HG03135 (cell line): Measurements from ENCODE around the gene TMEM178B.

Experiments
- ATAC-seq: cut with Tn5 transposase; IDR thresholded peaks from one replicate; pipeline ENCODE4 v1.9.1; 2021; ENCODE audit warnings: mild to moderate bottlenecking, moderate library complexity; ENCODE audit not compliant: unreplicated experiment

Gene TMEM178B

GRCh38 chr7:141349338-141349737 is 275.5 kb downstream of the TMEM178B start:
- no peak for ATAC-seq

GRCh38 chr7:141349804-141350203 is 275.9 kb downstream of the TMEM178B start:
- ATAC-seq, result no peak

GRCh38 chr7:141351175-141351574 is 277.3 kb downstream of the TMEM178B start:
- no peak for ATAC-seq

- ATAC-seq, result no peak
Measured at GRCh38 chr7:141352955-141353354, 279.1 kb downstream of the TMEM178B start.

GRCh38 chr7:141354251-141354650 is 280.4 kb downstream of the TMEM178B start:
- no peak for ATAC-seq

- ATAC-seq, result no peak
Measured at GRCh38 chr7:141355032-141355431, 281.2 kb downstream of the TMEM178B start.

- ATAC-seq, result no peak
Measured at GRCh38 chr7:141356161-141356560, 282.3 kb downstream of the TMEM178B start.

- no peak for ATAC-seq
Measured at GRCh38 chr7:141358386-141358785, 284.5 kb downstream of the TMEM178B start.

GRCh38 chr7:141359262-141359661 is 285.4 kb downstream of the TMEM178B start:
- no peak for ATAC-seq

GRCh38 chr7:141359740-141360415 is 286.0 kb downstream of the TMEM178B start:
- no peak for ATAC-seq

GRCh38 chr7:141360416-141360760 is 286.5 kb downstream of the TMEM178B start:
- ATAC-seq, result no peak

- no peak for ATAC-seq
Measured at GRCh38 chr7:141360803-141361202, 286.9 kb downstream of the TMEM178B start.

- ATAC-seq, result no peak
Measured at GRCh38 chr7:141361479-141361878, 287.6 kb downstream of the TMEM178B start.

- ATAC-seq, result no peak
Measured at GRCh38 chr7:141361960-141362359, 288.1 kb downstream of the TMEM178B start.

GRCh38 chr7:141362580-141363435 is 288.9 kb downstream of the TMEM178B start:
- ATAC-seq, result no peak

GRCh38 chr7:141363748-141364147 is 289.9 kb downstream of the TMEM178B start:
- no peak for ATAC-seq

GRCh38 chr7:141366091-141366621 is 292.3 kb downstream of the TMEM178B start:
- no peak for ATAC-seq

- no peak for ATAC-seq
Measured at GRCh38 chr7:141369422-141369821, 295.6 kb downstream of the TMEM178B start.

- ATAC-seq, result no peak
Measured at GRCh38 chr7:141370178-141370577, 296.3 kb downstream of the TMEM178B start.

GRCh38 chr7:141370650-141371049 is 296.8 kb downstream of the TMEM178B start:
- no peak for ATAC-seq

GRCh38 chr7:141374425-141374824 is 300.6 kb downstream of the TMEM178B start:
- no peak for ATAC-seq

GRCh38 chr7:141375442-141375841 is 301.6 kb downstream of the TMEM178B start:
- no peak for ATAC-seq
